Subcutaneous adipose tissue (tissue), 4 donors: ENCODE data around the gene DYNLT2. TPM values are rescaled to one million over a fixed set of nuclear protein-coding genes. Genes with fewer than 3 reads are reported as not detected.

Source experiments
- CTCF ChIP-seq: fragments of 450-650 bp; IDR thresholded peaks from one replicate; pipeline ENCODE4 v1.5.1; 2016; ENCODE audit warnings: low read depth, mild to moderate bottlenecking, control low read depth, antibody characterized with exemption, moderate library complexity
- total RNA-seq, 4 donors: library from RNA; depleted of rRNA; stranded (reverse); fragments of >200 nt; gene quantifications; one replicate each; pipeline ENCODE4 v1.1.0, GENCODE V29; 2016

DYNLT2 gene
- total RNA-seq, 4 donors from 2014 or later: 1.3 to 2.6 (median 1.9) TPM

DNA sequence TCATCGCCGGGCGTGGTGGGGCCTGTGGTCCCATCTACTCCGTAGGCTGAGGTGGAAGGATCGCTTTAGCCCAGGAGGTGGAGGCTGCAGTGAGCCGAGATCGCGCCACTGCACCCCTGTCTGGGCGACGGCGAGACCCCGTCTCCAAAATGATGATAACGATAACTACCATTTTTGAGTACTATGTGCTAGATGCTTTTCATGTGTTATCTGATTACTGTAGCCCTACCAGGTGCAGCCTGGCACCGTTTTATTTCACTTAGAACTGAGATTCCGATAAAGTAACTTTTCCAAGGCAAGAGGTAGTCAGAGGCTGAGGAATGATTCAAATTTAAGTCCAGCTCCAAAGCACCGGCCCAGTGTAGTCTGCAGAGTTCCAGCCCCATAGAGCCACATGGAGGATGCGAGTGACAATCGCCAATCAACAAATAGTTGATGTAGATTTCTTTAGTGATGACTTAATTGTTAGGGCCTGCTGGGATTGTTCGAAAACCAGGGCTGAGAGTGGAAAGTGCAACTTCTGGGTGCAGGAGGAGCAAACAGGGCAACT, 777 bp upstream of the DYNLT2 start:
- no peak for TF ChIP-seq CTCF

DNA sequence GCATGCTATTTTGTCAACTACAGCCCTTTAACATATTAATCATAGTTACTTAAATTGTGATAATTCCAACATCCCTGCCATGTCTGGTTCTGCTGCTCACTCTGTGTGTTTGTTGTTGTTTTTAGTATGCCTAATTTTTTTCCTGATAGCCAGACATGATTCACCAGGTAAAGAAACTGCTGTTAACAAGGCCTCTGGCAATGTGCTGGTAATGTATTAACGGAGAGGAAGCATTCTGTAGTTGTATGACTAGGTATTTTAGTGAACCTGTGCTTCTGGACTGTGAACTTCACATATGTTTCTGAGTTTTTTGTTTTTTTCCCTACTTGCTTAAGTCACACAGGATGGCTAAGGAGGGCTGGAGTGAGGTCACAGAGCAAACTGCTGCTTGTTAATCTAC, 4.8 kb downstream of the DYNLT2 start:
- TF ChIP-seq CTCF: no peak

DNA sequence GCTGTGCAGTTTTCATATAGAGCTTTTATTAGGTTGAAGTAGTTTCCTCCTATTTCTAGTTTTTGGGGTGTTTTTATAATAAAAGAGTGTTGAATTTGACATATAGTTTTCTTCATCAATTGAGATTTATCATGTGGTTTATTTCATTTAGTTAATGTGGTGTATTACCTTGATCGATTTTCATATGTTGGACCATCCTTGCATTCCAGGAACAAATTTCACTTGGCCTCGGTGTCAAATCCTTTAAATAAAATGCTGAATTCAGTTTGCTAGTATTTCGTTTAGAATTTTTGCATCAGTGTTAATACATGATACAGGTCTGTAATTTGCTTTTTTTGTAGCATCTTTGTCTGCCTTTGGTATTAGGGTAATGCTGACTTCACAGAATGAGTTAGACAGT, 6.0 kb downstream of the DYNLT2 start:
- no peak for TF ChIP-seq CTCF

DNA sequence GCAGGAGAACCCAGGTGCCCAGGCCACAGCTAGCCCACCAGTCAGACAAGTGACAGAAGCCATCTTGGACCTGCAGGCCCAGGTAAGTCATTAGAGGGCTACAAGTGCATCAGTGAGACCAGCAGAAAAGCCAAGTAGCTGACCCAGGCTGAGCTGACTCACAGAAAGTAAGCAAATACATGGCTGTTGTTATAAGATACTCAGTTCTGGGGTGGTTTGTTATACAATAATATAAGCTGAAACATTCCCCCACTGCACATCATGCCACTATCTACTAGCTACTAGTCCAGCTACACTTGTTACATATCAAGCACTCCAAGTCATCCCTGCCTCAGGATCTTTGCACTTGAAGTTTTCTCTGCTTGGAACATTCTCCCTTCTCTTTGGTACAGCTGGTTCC, 10.0 kb downstream of the DYNLT2 start:
- no peak for TF ChIP-seq CTCF

GRCh38 chr6:169738976-169739529, 12.3 kb downstream of the DYNLT2 start:
- TF ChIP-seq CTCF: no peak

DNA sequence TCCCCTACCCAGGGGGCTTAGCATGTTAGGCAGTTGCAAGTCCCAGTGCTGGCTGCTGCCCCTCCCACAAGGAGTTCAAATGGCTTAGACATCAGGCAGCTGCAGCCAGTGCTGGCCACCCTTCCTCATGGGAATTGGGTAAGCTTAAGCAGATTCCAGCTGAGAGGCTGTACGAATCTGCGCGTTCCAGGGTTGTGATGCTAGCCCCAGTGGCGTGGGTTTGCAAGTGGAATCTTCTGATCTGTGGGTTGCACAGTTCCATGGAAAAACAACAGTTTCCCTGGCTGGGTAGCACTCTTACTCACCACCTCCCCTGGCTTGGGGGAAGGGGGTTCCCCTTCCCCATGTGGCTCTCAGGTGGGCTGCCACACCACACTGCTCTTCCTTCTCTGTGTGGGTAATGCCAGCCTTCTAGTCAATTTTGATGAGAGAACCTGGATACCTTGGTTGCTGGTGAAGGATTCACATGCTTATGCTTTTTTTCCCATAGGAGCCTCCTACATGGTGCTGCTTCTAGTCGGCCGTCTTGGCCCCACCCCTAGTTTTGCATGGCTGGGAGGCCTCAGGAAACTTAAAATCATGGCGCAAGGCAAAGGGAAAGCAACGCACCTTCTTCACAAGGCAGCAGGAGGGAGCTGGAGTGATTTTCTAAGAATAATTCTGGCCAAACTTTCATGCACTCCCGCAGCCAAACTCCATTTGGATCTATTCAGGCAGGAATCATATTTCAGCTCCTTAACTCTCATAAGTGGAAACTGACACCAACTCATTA, 13.0 kb downstream of the DYNLT2 start:
- TF ChIP-seq CTCF: no peak

DNA sequence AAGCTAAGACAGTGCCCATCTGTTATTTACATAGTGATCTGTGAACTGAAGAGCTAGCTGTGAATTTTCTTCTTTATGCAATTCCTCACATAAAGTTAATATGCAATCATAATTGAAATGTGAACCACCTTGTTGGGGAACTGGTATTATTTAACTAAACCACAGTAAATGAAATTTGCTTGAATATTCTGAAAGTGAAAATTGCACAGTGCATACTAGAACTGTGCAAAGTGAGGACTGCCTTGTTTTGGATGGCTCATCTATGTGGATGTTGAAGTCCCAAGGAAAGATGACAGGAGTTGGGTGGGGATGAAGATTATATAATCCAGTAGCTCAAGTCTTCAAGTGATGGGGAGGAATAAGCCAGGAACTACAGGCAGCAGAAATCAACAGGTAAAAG, 21.4 kb downstream of the DYNLT2 start:
- TF ChIP-seq CTCF: no peak
